Measurements from ENCODE around the gene ITIH6.

Gene ITIH6

DNA sequence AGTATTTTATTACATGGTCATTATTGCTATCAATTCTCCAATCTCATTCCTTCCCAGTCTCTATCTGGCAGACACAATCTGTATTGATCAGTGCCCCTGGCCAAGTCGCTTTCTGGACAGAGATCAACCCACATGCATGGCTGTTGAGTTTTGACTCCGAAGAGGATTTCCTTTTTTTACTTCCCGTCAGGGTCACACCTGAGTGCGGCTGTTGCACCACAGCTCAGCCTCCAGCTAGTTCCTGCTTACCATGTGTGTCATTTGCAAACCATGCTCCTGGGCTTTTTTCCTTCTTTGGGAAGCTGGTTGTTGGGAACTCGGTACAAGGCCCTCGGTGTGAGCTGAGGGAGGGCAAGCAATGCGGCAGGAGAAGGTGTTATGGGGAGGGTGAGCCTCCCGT is 21.1 kb upstream of the ITIH6 start:
- Histone ChIP-seq H3K9me3 (ENCODE audit: low read length) (no peaks in the 10 kb centered on the region), H3K4me1 (ENCODE audit: insufficient read depth, low read length) (no peaks in the 10 kb centered on the region), H3K36me3 (ENCODE audit: insufficient read depth, low read length) (peaks cover 12% of the 10 kb centered on the region), H3K4me3 (ENCODE audit: low read depth in 1 of 2, low read length in 2 of 2) (no peak overlapping the region), H3K9ac (ENCODE audit: low read length) (no peak overlapping the region), H3K27ac (ENCODE audit: low read depth, low read length) (no peak overlapping the region), H3K27me3 (ENCODE audit: control insufficient read depth in 1 of 2, insufficient read depth in 2 of 2, low read length in 2 of 2) (peaks cover 0 to 4% of the 10 kb centered on the region in 2 donors)

DNA sequence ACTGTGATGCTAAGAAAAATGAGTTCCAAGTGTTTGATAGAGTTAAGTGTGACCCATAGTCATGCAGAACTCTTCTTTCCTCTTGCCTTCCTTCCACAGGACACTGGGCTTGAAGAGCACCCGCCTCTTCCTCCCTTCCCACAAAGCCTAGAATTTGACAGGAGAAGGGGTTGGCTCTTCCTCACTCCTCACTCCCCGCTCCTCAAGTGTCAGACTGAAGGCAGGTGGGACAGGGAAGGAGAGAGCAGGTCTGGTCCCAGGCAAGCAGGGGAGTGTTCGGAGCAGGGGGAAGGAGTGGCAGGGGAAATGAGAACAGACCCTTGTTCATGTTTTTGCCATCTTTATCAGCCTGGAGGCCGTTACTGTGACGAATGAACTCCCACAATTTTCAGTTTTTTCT is 20.2 kb upstream of the ITIH6 start:
- H3K9me3 ChIP-seq (ENCODE audit: low read length), result no peaks in the 10 kb centered on the region
- no peaks in the 10 kb centered on the region for H3K4me1 ChIP-seq (ENCODE audit: insufficient read depth, low read length)
- H3K36me3 ChIP-seq (ENCODE audit: insufficient read depth, low read length), result peaks cover 22% of the 10 kb centered on the region
- no peak overlapping the region for H3K27ac ChIP-seq (ENCODE audit: low read depth, low read length)
- no peak overlapping the region for H3K9ac ChIP-seq (ENCODE audit: low read length)
- H3K4me3 ChIP-seq (ENCODE audit: low read depth in 1 of 2, low read length in 2 of 2), result no peak overlapping the region
- peaks cover 0 to 4% of the 10 kb centered on the region in 2 donors for H3K27me3 ChIP-seq (ENCODE audit: control insufficient read depth in 1 of 2, insufficient read depth in 2 of 2, low read length in 2 of 2)

DNA sequence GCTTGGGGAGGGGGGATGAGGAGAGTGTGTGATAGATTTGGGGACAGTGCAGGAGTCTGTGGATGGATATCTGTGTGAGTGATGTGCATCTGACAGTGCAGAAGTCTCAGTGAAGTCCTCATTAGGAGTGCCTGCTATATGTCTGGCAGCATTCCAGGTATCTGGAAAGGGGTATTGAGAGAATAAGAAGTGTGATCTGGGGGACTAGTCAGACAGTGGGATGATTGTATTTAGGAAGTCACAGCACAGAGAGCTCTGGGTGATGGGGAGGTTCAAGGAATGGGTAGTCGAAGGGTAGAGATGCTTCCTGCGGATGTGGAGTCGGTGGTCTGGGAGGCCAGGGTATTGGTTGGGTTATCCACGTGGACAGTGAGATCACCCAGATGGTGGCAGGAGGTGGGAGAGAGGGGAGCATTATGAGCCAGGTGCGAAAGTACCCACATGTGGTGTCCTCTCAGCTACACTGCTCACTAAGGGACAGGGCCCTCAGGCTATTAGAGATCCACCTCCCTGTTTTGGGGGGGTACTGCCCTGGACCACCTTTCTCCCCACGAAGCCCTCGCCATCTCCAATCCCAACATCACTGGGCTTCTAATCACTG is 19.3 kb upstream of the ITIH6 start:
- Histone ChIP-seq H3K27me3 (ENCODE audit: control insufficient read depth in 1 of 2, insufficient read depth in 2 of 2, low read length in 2 of 2) (peaks cover 0 to 4% of the 10 kb centered on the region in 2 donors), H3K4me1 (ENCODE audit: insufficient read depth, low read length) (no peaks in the 10 kb centered on the region), H3K9me3 (ENCODE audit: low read length) (no peaks in the 10 kb centered on the region)

DNA sequence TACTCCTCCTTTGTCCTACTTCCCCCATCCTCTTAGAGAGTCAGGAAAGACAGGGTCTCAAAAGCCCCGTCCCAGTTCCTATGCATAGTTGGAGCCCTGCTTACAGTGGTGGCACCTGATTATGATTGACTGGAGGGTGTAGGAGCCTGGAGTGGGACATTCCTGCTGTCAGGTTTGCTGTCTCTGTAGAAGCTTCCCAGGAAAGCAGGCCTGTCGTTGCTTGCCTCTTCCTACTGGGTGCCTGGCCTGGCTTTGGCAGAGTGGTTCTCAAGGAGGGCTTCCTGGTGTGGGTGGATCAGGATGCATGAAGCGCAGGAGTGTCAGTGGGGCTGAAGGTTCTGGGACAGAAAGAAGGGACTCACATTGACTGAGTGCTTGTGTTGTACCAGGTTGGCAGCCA is 14.3 kb upstream of the ITIH6 start:
- H3K4me1 ChIP-seq (ENCODE audit: insufficient read depth, low read length), result peaks cover 12% of the 10 kb centered on the region
- no peak overlapping the region for H3K9ac ChIP-seq (ENCODE audit: low read length)
- H3K36me3 ChIP-seq (ENCODE audit: insufficient read depth, low read length), result peaks cover 56% of the 10 kb centered on the region
- no peak overlapping the region for H3K4me3 ChIP-seq (ENCODE audit: low read depth in 1 of 2, low read length in 2 of 2)
- H3K27ac ChIP-seq (ENCODE audit: low read depth, low read length), result no peak overlapping the region
- H3K9me3 ChIP-seq (ENCODE audit: low read length), result no peaks in the 10 kb centered on the region
- H3K27me3 ChIP-seq (ENCODE audit: control insufficient read depth in 1 of 2, insufficient read depth in 2 of 2, low read length in 2 of 2), result no peaks in the 10 kb centered on the region

More for the DNA sequence above, 19.3 kb upstream of the ITIH6 start:
- H3K36me3 ChIP-seq (ENCODE audit: insufficient read depth, low read length), result peaks cover 30% of the 10 kb centered on the region
- no peak overlapping the region for H3K9ac ChIP-seq (ENCODE audit: low read length)
- H3K4me3 ChIP-seq (ENCODE audit: low read depth in 1 of 2, low read length in 2 of 2), result no peak overlapping the region
- no peak overlapping the region for H3K27ac ChIP-seq (ENCODE audit: low read depth, low read length)

DNA sequence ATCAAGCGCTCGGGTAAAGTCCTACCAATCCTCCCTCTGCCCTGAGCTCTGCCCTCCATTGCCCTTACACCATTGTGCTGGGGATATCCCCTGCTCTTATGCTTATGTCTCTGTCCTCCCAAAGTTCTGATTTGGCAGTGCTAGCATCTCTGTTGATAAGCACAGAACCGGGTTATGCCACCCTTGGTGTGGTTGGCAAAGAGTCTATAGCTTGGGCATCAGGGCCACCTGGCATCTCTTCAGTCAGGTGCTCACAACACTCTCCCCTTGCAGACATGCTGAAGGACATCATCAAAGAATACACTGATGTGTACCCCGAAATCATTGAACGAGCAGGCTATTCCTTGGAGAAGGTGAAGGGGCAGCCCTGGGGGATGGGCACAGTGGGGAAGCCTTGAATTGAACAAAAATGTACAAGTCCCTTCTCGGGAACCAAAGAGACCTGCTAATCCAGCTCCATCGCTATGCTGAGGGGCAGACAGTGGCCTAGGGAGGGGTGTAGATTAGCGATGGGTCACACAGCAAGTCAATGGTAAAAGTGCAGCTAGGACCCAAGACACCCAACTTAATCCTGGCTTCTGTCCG is 13.3 kb upstream of the ITIH6 start:
- H3K9ac ChIP-seq (ENCODE audit: low read length), result no peak overlapping the region
- peaks cover 56% of the 10 kb centered on the region for H3K36me3 ChIP-seq (ENCODE audit: insufficient read depth, low read length)
- H3K27me3 ChIP-seq (ENCODE audit: control insufficient read depth in 1 of 2, insufficient read depth in 2 of 2, low read length in 2 of 2), result no peaks in the 10 kb centered on the region
- H3K27ac ChIP-seq (ENCODE audit: low read depth, low read length), result no peak overlapping the region
- no peak overlapping the region for H3K4me3 ChIP-seq (ENCODE audit: low read depth in 1 of 2, low read length in 2 of 2)
- peaks cover 12% of the 10 kb centered on the region for H3K4me1 ChIP-seq (ENCODE audit: insufficient read depth, low read length)
- H3K9me3 ChIP-seq (ENCODE audit: low read length), result no peaks in the 10 kb centered on the region

DNA sequence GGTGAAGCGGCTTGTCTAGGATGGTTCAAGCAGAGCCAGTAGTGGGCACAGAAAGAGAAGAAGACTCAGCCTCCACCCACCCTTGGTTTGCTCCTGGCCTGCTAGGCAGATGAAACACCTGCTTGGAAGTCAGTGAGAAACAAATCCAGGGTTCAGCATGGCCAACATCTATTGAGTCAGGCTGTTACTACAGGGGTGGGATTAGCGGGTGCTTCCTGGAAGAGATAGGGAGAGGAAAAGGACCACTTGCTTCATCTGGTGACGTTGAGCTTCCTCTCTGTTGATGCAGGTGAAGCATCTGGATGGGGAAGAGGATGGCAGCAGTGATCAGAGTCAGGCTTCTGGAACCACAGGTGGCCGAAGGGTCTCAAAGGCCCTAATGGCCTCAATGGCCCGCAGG is 12.5 kb upstream of the ITIH6 start:
- Histone ChIP-seq H3K9me3 (ENCODE audit: low read length) (no peaks in the 10 kb centered on the region), H3K4me1 (ENCODE audit: insufficient read depth, low read length) (peaks cover 12% of the 10 kb centered on the region), H3K36me3 (ENCODE audit: insufficient read depth, low read length) (peaks cover 56% of the 10 kb centered on the region), H3K9ac (ENCODE audit: low read length) (no peak overlapping the region), H3K4me3 (ENCODE audit: low read depth in 1 of 2, low read length in 2 of 2) (no peak overlapping the region), H3K27me3 (ENCODE audit: control insufficient read depth in 1 of 2, insufficient read depth in 2 of 2, low read length in 2 of 2) (no peaks in the 10 kb centered on the region), H3K27ac (ENCODE audit: low read depth, low read length) (no peak overlapping the region)

DNA sequence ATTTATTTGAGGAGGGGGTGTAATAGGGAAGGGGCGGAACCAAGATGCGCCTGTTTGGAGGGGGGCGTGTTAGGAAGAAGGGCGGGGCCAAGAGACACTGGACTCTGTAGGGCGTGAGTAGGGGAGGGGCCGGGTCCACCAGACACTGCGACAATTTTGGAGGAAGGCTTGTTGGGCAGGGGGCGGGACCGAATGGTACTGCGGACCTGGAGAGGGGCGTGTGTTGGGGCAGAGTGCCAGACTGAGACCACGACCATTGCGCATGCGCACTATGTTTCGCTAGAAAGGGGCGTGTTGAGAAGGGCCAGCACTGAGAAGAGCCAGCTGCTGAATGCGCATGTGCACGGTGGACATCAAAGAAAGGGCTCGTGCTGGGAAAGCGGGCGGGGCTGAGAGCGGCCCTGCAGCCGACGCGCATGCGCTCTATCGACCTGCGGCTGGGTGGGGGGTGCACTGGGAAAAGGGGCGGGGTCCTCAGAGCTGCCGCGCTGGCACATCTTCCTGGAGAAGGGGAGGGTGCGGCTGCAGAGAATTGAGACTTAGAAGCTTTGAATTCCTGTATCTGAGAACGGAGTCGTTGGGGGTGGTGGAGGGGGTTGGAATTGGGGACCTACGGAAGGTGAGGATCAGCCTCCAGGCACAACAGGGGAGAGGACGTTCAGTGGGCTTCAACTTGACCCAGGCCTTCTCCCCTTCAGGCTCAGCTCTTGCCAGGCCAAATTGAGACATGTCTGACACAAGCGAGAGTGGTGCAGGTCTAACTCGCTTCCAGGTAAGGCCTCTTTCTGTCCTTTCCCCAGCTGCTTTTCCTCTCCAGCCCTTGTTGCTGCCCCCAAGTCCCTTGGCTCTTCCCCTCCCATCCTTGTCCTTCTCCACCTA is 10.8 kb upstream of the ITIH6 start:
- H3K27ac ChIP-seq (ENCODE audit: low read depth, low read length), result peak overlapping the region; percentile 62
- peak overlapping the region; percentile 45 to 78 for H3K4me3 ChIP-seq (ENCODE audit: low read depth in 1 of 2, low read length in 2 of 2)
- H3K36me3 ChIP-seq (ENCODE audit: insufficient read depth, low read length), result peaks cover 41% of the 10 kb centered on the region
- H3K9me3 ChIP-seq (ENCODE audit: low read length), result no peaks in the 10 kb centered on the region
- H3K4me1 ChIP-seq (ENCODE audit: insufficient read depth, low read length), result peaks cover 12% of the 10 kb centered on the region
- H3K9ac ChIP-seq (ENCODE audit: low read length), result peak overlapping the region; percentile 61
- H3K27me3 ChIP-seq (ENCODE audit: control insufficient read depth in 1 of 2, insufficient read depth in 2 of 2, low read length in 2 of 2), result no peaks in the 10 kb centered on the region

DNA sequence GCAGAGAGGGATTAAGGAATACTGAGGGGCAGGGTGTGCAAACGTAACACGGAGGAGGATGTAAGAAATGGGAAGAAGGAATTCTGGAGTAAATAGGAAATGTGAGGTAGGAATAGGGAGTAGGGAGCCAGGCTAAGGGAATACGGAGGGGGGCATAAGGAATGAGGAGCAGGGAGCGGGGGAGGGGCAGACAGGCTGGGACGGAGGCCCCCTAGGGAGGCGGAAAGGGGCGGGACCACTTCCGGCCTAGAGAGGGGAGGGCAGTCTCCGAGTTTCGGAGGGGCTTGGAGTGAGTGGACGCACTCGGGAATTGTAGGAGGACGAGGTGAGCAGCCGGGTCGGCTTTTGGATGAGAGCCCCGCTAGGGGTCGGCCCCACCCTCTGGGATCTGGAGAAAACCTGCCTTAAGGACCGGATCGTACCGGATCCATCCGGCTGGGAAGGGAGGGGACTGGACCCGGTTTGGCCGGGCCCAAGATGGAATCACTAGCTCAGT is 10.1 kb upstream of the ITIH6 start:
- H3K9ac ChIP-seq (ENCODE audit: low read length), result peak overlapping the region; percentile 61
- no peaks in the 10 kb centered on the region for H3K27me3 ChIP-seq (ENCODE audit: control insufficient read depth in 1 of 2, insufficient read depth in 2 of 2, low read length in 2 of 2)
- H3K4me1 ChIP-seq (ENCODE audit: insufficient read depth, low read length), result peaks cover 12% of the 10 kb centered on the region
- H3K36me3 ChIP-seq (ENCODE audit: insufficient read depth, low read length), result peaks cover 34% of the 10 kb centered on the region
- H3K27ac ChIP-seq (ENCODE audit: low read depth, low read length), result peak overlapping the region; percentile 62
- no peaks in the 10 kb centered on the region for H3K9me3 ChIP-seq (ENCODE audit: low read length)
- H3K4me3 ChIP-seq (ENCODE audit: low read depth in 1 of 2, low read length in 2 of 2), result peak overlapping the region; percentile 45 to 78

DNA sequence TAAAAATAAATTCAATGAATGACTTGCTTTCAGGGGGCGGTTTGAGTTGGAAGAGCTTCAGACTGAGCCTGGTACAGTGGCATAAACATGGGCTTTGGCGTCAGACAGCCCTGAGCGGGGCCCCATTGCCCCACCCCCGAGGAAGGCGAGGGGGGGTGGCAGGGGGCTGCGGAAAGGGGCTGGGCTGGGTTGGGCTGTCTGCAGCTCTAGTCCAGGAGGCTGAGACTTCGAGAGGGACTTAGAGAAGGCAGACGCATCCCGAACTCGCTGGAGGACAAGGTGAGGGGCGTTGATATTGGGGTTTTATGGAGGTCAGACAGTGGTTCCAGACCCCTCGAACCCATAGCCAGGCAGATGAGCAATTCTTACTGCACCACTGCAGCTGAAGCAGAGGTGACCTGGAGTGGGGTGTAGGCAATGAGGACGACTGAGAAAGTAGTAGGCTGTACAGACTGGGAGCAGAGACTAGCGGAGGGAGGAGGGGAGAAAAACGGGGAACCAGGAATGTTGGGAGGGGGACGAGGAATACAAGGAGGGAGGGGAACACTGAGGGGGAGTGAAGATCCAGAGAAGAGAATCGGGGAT is 9.6 kb upstream of the ITIH6 start, which contains the start of gene MAGED2:
TSS of gene MAGED2 (plus strand) at position 222 of the 585 bp plus-strand sequence. CDS start 1,587 bp downstream, outside the sequence.
- peaks cover 29% of the 10 kb centered on the region for H3K36me3 ChIP-seq (ENCODE audit: insufficient read depth, low read length)
- peak within 1 kb of the TSS; percentile 45 to 78 for H3K4me3 ChIP-seq (ENCODE audit: low read depth in 1 of 2, low read length in 2 of 2)
- peak within 1 kb of the TSS; percentile 61 for H3K9ac ChIP-seq (ENCODE audit: low read length)
- peaks cover 12% of the 10 kb centered on the region for H3K4me1 ChIP-seq (ENCODE audit: insufficient read depth, low read length)
- H3K9me3 ChIP-seq (ENCODE audit: low read length), result no peaks in the 10 kb centered on the region
- H3K27me3 ChIP-seq (ENCODE audit: control insufficient read depth in 1 of 2, insufficient read depth in 2 of 2, low read length in 2 of 2), result no peaks in the 10 kb centered on the region
- peak within 1 kb of the TSS; percentile 62 for H3K27ac ChIP-seq (ENCODE audit: low read depth, low read length)

DNA sequence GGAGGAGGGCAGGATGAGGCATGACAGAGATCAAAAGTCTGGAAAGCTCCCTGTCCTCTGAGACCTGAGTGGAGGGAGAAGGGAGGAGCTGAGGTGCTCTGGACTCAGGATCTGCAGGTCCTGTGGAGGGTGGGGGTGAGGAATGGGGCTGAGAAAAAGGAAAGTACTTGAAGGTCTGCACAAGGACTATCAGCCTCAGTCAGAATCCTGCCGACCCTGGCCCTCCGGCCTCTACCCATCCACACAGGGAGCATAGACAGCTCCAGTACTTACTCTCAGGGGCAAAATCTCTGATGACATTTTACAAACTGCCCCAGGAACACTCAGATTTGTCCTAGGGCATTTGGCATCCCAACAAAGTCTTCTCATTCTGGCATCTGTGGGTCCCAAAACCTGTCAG is 991 bp upstream of the ITIH6 start:
- H3K9ac ChIP-seq (ENCODE audit: low read length), result no peak overlapping the region

DNA sequence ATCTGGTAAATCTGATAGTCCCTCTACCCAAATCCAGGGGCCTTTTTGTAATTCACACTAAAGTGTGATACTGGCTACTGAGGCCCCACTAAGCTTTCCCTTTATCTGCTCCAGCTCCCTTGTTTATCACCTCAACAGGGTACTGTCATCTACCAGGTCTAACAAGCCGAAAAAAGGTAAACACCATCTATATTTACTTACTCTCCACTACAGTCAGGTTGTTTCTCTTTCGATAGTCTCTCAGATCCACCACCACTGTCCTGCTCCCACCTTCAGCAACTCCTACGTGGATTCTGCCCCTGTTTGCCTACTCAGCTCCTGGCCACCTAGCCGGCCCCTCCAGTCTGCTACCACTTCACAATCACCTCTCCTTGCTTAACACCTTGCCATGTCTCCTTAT is 3.3 kb downstream of the ITIH6 start:
- no peaks in the 10 kb centered on the region for H3K9me3 ChIP-seq (ENCODE audit: low read length)
- H3K27ac ChIP-seq (ENCODE audit: low read depth, low read length), result no peak overlapping the region
- no peak overlapping the region for H3K9ac ChIP-seq (ENCODE audit: low read length)
- H3K36me3 ChIP-seq (ENCODE audit: insufficient read depth, low read length), result no peaks in the 10 kb centered on the region
- no peaks in the 10 kb centered on the region for H3K4me1 ChIP-seq (ENCODE audit: insufficient read depth, low read length)
- H3K27me3 ChIP-seq (ENCODE audit: control insufficient read depth in 1 of 2, insufficient read depth in 2 of 2, low read length in 2 of 2), result peaks cover 0 to 4% of the 10 kb centered on the region in 2 donors
- no peak overlapping the region for H3K4me3 ChIP-seq (ENCODE audit: low read depth in 1 of 2, low read length in 2 of 2)

More for the DNA sequence above, 991 bp upstream of the ITIH6 start:
- no peaks in the 10 kb centered on the region for H3K9me3 ChIP-seq (ENCODE audit: low read length)
- H3K4me1 ChIP-seq (ENCODE audit: insufficient read depth, low read length), result no peaks in the 10 kb centered on the region
- no peak overlapping the region for H3K27ac ChIP-seq (ENCODE audit: low read depth, low read length)
- H3K4me3 ChIP-seq (ENCODE audit: low read depth in 1 of 2, low read length in 2 of 2), result no peak overlapping the region
- no peaks in the 10 kb centered on the region for H3K27me3 ChIP-seq (ENCODE audit: control insufficient read depth in 1 of 2, insufficient read depth in 2 of 2, low read length in 2 of 2)
- H3K36me3 ChIP-seq (ENCODE audit: insufficient read depth, low read length), result no peaks in the 10 kb centered on the region

All from muscle layer of colon (tissue), 2 donors.